Islet precursor cell (in vitro differentiated cells): ENCODE measurements around the gene METTL24.
"Not testable (repeated sequence)": the region's sequence is repeated elsewhere in the genome, so short reads cannot be mapped to it uniquely, and the experiment has no call there.

Source experiments
- DNase-seq: peaks from one replicate; pipeline ENCODE4 v3.0.0-alpha.2; 2018

The METTL24 gene

DNA sequence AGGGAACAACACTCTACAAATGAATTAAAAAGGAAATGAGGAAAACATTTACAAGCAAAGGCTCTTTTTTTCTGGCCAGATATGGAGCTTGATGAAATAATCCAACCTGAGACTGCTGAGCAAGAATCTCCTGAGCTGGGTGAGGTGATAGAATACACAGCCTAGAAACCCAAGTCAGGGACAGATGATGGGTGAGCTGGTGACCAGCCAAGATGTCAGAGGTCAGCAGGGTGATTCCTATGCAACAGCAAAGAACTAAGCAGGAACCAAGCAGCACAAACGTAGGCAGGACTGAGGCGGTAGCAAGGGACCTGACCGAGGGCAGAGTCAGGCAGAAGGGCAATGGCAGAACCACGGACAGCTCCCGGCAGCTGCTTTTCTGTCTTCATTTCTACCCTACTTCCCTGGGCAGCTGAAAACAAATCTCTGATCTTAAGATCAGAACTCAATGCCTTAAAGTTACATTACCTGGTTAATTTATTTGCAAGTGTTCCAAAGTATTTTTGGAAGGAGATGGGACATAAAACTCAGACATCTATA is 102.9 kb downstream of the METTL24 start:
- DNase-seq: peak; percentile 81

DNA sequence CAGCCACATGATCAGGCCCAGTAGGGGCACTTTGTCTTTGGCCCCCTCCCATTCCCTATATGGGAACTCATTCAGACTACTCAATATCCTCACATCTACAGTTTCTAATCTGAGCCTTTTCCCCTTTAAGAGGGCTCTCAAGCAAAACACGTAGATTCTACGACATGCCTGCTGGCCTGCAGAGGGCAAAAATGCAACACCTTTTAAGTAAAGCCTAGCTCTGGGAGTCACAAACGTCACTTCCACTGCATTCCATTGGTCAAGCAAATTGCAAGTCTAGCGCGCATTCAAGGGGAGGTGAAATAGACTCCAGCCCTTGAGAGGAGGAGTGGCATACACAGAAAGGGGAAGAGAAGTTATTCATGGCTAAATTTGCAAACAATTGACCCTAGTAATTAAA is 107.3 kb downstream of the METTL24 start:
- DNase-seq: no peak

DNA sequence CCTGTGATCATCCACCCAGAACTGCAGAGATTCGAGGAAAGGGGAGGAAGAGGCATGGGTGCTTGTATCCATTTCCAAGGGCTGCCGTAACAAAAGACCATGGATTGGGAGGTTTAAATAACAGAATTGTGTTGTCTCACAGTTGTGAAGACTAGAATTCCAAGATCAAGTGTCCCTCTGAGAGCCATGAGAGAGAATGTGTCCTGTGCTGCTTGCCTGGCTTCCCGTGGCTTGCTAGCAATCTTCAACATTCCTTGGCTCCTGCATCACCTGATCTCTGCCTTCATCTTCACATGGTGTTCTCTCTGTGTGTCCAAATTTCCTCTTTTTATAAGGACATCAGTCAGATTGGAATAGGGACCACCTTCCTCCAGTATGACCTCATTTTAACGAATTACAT is 108.1 kb downstream of the METTL24 start:
- no peak for DNase-seq

DNA sequence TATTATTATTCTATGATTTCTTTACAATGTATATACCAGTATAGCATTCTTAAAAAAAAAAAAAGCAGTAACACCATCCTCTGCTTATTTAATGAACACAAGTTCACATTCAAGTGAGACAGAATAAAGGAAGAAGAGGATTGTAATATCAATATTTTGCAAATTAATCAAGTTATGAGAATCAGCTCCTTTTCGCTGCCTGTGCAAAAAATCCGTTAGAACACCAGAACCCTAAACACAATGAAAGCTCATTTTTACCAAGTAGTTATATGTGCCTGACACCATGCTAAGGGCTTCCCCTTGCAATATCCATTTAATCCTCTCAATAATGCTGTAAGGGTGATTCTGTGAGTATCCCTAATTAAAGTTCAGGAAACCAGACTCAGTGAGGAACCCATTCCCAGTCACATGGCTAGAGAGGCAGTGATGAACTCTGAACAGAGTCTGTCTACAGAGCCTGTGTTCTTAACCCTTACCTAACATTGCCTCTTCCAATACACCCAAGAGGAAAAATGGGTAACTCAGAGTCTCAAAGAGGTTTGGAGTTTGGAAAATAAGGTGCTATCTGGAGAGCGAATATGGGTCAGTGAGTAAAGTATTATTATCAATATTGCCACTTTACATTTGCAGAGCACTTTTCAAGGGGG is 111.1 kb downstream of the METTL24 start:
- no peak for DNase-seq

DNA sequence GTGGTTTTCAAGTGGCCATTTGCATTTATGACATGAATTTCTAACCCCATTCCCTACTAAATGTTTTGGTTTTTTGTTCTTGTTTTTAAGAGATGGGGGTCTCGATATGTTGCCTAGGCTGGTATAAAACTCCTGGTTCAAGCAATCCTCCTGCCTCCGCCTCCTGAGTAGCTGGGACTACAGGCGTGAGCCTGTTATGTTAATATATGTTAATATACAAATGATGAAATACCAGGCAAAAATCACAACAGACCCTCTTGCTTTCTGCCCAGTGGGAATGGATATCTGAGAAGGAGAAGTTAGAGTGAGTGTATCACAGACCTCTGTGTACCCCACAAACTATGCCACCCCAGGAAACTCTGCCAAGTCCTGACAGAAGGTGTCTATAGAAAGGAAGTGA is 111.8 kb downstream of the METTL24 start:
- DNase-seq: no peak

DNA sequence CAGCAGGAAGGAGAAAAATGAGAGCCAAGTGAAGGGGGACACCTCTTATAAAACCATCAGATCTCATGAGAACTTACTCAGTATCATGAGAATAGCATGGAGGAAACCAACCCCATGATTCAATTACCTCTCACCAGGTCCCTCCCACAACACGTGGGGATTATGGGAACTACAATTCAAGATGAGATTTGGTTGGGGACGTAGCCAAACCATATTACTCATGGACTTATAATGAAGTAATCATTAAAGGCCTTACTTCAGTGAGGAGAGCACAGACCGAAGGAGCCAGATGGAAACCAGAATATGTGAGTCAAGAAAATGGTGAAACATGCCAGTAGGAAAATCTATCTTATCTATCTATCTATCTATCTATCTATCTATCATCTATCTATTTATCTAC is 113.5 kb downstream of the METTL24 start:
- DNase-seq: not testable (repeated sequence)

DNA sequence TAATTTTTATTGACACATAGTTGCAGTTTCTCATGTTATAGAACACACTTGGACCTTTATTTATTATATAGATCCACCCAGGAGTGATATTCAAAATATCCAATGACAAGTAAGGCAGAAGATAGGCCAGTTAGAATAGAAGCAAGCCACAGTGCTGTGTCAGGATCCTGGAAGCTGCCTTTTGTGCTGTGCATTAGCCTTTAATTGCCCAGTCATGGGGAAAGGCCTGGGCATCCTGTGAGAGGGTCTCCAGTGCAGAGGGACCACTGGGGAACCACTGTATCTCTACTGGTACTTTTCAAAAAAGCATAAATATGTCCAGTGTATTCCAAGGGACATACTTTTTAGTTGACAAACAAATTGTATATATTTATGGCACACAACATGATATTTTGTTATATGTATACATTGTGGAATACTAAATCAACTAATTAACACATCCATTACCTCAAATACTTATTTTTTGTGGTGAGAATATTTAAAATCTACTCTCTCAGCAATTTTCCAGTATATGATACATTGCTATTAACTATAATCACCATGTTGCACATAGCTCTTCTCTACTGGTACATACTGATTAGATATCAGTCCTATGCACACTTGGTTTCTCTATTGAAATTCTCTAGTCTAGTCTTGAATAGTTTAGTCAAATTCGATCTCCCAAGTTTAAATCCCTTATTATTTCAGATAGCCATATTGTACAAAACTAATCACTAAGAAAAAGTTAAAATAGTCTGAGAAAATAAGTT is 118.4 kb downstream of the METTL24 start:
- DNase-seq: no peak

DNA sequence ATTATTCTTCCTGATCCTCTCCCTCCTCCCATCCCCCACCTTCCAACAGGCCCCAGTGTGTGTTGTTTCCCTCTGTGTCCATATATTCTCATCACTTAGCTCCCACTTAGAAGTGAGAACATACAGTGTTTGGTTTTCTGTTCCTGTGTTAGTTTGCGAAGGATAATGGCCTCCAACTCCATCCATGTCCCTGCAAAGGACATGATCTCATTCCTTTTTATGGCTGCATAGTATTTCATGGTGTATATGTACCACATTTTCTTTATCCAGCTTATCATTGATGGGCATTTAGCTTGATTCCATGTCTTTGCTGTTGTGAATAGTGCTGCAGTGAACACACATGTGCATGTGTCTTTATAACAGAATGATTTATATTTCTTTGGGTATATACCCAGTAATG is 122.1 kb downstream of the METTL24 start:
- DNase-seq: not testable (repeated sequence)

DNA sequence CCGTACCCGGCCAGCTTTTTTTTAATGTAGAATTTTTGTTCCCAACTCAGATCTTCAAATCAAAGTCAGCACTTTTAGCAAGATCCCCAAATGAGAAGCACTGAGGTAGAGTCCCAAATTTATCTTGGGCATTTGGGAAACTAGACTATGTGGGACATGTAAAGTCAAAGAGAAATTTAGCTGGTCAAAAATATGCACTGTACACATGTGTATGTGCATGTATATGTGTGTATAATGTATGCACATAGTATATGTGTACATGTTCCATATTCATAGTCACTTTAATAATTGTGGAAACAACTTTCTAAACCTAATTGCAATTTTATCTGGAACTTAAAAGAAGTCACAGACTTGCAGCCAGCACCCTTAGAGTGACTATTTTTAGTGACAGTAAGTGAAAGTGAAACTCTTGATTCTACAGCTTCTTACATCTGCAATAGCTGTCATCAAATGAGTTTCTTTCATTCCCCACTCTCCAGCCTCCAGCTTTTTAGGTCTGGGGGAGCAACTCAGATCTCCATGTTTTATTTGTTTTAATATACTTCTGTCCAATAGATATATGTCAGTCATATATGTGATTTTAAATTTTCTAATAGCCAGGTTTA is 124.3 kb downstream of the METTL24 start:
- no peak for DNase-seq

DNA sequence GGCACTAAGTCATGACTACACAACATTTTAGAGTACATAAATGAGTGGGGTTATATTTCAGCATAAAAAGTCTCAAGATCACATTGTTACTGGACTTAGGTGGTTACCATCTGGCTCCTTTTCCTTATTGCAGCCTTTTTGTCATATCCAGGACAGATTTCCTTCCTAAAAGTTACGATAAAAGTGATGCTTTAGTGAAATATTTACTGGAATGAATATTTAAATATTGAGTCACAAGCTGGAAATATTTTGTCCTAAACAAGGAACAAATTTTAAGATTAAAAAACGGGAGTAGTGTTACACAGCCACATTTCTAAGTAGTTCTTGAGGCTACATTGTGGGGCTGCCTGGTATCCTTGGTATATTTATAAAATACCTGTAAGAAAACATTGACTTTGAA is 125.7 kb downstream of the METTL24 start:
- DNase-seq: no peak

DNA sequence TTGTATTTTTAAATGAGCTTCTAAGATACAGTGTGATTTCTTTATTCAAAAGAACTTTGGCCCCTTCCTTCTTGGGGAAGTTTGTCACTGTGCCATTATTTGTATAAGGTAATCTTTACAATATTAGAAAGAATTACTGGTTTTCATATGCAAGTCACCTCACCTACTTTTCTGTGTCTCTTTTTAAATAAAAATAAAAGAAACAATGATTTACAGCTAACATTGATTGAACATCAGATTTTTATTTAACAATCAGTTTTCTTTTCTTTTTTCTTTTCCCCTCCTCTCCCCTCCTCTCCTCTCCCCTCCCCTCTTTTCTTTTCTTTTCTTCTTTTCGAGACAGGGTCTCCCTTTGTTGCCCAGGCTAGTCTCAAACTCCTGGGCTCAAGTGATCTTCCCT is 131.9 kb downstream of the METTL24 start:
- no peak for DNase-seq

DNA sequence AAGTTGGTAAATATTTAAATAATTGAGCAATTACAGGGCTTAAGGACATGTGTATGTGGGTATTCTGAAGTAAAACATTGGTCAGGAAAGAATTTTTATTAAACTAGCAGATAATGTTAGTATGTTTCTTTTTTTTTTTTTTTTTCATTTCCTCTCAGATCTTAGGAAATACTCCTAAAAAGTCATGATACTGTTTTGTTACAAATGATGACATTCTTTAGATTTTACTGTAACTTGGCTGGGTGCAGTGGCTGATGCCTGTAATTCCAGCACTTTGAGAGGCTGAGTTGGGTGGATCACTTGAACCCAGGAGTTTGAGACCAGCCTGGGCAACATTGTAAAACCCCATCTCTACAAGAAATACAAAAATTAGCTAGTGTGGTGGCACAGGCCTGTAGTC is 136.4 kb downstream of the METTL24 start:
- no peak for DNase-seq

DNA sequence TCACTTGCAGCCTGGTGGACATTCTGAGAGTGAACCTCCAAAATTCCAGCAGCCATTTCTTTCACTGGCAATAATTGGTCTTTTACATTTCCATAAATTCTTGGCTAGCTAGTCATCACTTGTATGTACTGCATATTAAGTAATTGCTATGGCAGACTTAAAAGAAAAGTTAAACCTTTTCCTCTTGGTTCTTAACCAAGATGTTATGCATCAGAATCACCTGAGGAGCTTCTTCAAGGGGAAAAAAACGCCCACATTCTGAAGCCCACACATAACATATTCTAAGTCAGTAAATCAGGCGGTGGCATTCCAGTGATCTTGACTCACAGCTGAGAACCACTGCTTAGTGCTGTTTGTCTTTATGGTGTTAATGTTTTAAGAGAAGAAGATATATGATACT is 140.9 kb downstream of the METTL24 start:
- no peak for DNase-seq

DNA sequence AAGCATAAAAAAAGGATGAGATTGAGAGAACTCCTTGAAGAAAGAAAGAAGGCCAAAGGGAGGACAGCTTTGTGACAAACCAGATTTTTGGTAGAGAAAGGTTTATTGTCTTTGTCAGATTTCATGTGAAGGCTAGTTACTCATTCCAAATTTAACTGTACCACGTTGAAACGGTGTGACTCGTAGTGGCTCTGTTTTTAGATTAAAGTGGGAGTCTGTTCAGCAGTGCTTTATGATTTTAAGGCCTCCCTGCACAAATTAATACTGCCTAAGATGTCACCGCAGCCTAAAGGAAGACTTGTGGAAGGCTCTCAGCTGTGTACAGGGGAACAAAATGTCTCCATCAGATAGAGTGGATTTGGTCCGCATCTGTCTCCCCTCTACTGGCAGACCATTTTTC is 142.0 kb downstream of the METTL24 start:
- no peak for DNase-seq

DNA sequence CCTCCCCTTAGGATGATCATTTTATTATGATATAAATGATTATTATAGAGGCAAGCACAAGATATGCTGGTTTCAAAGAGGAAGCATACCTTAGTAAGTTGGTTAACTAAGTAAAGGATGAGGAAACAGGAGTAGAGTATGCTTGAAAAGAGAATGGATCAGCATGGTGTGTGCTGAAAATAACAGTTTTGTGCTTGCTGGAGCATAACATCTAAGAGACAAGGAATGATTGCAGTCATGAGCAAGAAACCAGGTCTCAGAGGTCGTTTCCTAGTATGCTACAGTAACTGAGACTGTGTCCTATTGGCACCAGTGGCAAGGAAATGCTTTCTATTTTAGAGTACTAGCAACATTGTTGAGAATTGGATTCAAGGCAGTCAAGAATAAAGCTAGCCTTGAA is 143.8 kb downstream of the METTL24 start:
- DNase-seq: no peak

DNA sequence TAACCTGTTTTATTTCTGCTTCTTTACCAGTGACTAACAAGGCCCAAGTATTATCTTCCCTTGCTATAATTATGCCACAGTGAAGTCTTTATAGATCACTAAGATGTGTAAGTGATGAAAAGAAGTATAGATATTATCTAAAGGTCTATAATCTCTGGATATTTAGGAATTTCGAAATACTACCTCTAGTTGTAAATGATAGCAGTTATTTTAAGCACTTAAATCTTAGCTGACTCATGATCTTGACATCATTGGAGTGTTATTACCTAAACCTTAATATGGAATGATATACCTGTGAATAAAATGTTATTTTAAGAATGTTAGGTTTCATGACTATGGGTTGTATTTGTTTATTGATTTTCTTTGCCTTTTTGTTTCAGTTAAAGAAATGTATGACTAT is 146.4 kb downstream of the METTL24 start:
- no peak for DNase-seq

DNA sequence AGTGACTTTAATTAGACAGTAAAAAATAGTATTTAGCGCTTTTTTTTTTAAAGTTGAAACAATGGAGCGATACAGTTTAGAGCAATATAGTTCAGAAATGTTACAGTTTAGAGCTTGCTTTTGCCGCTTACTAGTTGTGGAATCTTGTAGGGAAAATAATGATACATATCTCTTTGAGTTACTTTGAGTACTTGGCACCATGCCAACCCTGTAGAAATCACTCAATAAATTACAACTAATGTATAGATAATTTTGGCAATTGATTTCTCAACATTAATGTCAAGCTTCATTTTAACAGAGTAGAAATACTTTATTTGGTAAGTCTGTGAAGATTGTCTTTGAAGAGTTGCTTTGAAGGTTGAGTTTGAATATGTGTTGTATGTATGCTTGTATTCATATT is 150.5 kb downstream of the METTL24 start:
- no peak for DNase-seq

DNA sequence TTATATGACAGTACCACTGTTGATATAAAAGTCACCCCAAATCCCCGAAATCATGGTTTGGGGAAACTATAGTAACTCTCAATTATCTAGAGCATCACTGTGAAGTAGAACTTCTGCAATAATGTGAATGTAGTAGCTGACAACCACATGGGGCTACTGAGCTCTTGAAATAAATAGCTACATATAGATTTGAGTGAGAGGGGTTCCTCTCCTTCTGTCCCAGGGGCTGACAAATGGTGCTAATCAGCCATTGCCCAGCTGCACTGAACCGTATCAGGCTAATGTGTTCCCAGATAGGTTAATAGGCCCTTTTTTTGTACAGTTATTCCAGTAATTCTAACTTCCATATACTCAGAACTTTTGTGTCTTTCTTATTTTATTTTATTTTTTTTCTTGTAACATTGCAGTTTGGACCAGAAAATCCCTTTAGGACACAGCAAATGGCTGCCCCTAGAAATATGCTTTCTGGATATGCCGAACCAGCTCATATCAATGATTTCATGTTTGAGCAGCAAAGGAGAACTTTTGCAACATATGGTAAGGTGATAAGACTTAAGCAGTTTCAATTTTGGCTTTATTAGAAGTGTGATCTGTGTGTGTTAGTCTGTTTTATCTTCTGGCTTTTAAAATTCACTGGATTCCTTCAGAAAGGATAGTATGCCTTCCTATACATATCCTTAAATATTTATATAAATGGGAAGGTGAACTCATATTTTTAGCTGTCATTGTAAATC is 156.8 kb downstream of the METTL24 start:
- DNase-seq: no peak

DNA sequence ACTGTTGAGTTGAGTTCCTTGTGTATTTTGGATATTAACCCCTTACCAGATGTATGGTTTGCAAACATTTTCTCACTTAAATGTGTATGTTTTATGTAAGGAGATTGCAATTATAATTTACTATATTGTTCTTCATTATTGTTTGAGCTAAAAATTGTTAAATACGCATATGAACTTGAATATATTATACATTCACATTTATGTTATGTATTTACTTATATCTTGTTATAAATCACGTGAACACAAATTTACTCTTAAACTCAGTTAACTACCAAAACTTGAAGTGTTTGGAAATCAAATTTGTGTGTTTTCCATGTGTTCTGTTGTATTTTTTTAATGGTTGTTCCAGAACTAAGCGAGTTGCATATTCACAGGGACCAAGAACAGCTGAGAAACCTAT is 159.6 kb downstream of the METTL24 start:
- no peak for DNase-seq

DNA sequence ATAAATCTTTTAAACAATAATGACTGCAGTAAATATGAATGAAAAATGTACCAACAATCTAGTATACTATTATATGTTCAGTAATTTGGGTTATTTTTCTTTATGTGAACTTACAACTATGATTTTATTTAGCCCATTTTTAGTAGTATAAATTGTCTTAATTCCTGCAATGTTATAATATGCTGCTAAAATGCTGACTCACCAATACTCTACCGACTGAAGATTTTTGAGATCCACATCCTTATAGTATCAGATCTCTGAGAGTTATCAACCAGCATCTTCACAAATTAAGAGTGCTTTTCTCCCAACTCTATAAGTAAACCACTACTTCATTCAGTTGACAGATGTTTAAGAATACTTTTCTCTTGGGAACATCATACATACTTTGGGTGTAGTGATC is 161.3 kb downstream of the METTL24 start:
- no peak for DNase-seq

DNA sequence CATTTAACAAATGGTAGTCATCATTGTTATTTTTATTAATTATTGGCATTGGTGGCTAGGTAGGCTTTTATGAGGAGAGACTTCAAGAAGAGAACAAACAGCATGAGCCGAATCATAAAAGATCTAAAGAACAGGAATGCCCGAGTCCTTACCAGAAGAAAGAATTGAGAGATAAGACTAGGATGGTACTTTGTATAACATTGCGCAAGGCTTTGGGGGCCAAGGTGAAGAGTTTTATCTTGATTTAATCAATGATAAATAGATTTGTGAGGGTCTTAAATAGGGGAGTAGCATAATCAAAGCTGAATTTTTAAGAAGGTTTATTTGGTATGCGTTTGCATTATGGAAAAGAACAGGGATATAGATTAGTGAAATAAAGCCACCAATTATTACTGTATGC is 162.5 kb downstream of the METTL24 start:
- no peak for DNase-seq
